GM19035 (cell line): ENCODE data around the gene GRAMD1B.

Experiments
- ATAC-seq: cut with Tn5 transposase; IDR thresholded peaks from one replicate; pipeline ENCODE4 v1.9.1; 2021; ENCODE audit not compliant: unreplicated experiment

GRAMD1B gene

DNA sequence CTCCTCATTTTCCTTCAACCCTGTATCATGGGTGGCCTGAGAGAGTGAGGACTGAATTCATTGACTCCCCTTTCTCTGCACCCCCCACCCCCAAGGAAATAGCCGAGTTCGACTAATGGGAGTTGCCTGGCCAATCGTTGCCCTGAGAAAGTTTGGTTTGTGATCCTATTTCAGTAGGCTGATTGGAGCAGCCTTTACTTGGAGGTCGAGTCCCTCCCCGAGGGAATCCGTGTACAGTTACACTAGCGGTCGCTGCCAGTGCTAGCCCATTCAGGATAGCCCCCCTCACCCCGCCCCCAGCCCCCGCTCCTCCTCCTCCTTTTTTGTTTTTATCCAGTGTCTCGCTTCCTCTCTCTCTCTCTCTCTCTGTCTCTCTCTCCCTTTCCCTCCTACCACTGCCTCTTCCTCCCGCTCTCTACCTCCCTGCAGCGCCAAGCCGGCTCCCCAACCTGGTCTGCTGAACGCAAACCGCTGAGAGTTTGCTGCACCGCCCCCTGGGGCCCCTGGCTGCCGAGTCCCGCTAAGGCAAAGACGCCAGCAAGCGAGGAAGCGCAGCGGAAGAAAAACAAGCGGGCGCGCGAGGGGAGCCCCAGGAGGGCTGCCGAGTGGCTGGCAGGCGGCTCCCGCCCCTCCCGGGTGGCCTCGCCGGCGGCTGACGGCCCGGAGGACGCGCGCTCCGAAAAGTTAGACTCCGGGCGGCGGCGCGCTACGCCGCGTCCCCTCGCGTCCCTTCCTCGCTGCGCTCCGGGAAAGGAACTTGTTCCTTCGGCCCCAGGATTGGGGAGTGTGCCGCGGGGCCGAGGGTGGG, at the start of gene GRAMD1B:
TSS of gene GRAMD1B (plus strand) at position 357 of the 808 bp plus-strand sequence. CDS start 524 bp downstream, outside the sequence.
- peak; percentile 57 for ATAC-seq

DNA sequence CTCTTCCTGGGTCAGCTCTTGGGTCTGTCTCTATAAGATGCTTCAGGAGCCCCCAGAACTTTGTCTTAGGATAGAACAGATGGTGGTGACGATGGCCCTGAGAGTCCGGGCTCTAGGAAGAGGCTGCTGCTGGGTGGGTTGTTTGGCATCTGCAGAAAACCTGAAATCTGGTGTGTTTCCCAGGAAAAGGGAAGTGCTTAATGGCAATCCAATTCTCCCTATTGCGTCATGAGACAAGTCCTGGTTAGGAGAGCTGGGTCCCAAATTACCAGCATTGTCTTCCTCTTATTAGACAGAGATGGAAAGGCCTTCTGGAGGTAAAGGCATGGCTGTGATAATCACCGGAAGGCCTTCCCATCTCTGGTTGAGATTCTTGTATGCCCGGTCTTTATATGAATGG, 48.9 kb upstream of the GRAMD1B start:
- no peak for ATAC-seq

DNA sequence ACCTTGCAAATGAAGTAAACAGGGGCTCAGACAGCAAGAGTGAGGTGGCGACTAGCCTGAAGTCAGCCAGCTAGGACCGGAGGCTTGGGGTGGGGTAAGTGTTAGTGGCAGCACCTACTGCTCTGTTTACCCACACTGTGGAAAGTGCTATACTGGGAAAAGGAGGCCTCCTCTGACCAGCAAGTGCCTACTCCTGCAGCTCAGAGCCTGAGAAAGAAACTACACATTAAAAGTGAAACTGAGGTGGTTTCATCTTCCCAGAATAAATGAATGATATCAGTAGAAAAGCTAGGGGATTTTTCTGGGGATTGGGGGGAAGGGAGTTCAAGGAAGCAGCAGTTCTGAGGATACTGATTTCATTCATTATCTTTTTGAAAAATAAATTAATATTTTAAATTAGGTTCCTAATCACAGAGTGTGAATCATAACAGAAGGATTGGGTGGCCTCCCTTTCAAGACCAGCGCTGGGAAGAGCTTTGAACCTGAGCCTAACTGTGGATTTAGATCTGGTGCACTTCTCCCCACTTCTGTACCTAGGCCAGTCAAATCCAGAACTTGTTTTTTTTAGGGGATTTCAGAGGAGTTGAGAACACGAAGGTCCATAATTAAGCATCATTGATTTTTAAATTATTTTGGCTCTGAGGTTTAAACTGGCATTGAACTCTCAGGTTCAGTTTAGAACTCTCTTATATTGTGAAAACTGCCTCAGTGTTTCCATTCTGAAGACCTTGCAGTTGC, 48.1 kb upstream of the GRAMD1B start:
- peak; percentile 74 for ATAC-seq

DNA sequence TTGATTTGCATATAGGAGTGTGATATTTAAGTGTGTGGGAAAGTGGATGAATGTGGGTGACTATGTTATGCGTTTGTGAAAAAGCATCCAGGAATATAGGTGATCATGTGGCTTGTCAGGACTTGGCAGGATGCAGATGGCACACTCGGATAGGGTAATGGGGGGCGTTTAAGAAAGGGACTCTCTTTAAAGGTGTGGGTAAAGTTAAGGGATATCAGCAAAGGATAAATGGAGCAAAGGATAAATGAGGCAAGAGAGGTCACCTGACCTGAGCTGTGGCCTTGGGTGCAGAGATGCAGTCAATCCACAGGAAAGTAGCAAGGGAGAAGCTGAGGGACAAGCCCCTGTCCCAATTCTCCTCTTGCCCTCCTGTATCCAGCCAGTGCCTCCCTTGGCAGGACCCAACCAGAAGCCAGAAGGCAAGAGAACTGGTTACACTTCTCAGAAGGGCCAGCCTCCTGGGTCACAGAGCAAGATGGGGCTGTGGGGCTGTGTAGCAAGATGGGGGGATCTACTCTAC, 47.5 kb upstream of the GRAMD1B start:
- ATAC-seq = no peak

DNA sequence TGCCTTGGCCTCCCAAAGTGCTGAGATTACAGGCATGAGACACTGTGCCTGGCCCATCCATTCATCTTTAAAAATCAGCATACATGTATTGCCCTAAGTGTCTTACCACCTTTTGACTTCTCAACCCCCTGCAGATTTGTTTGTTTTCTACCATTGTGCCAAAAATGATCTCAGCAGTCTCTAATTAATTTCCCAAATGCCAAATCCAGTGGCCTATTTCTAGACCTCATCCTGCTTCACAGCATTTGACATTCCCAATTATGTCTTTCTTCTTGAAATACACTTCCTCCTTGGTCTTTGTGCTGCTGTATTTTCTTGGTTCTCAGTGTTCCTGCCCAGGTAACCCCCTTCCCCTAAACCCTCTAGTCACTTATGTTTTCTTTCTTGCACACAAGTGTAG, 46.0 kb upstream of the GRAMD1B start:
- ATAC-seq = no peak

DNA sequence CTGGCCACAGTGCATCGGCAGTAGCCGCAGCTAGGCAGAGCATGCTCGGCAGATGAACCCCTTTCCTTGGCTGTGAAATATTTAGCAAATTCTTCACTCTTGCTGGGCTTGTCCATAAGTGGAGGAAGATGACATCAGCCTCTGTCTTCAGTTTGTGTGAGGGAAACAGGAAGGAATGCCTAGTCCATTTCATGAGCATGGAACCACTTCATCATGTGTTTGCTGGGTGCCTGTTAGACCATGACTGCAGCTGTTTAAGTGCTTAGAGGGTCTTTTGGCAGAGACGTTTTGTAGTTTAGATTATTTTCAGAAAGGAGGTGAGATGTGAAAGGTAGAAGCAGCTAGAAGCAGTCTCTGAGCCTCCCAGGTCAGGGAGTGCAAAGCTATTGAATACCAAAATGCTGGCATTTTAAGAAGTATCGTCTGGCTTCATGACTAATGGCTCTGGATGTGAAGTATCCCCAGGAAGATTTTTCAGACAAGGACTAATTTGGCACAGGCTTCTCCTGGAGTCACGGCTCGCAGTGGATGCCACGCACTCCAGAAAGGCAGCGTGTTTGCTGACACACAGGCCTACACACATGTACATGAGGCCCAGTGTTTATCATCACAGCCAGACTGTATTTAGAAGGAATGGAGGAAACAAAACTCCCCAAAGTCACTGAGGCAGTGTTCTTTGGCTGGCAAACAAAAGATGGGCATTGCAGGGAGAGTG, 43.1 kb upstream of the GRAMD1B start:
- ATAC-seq = no peak

DNA sequence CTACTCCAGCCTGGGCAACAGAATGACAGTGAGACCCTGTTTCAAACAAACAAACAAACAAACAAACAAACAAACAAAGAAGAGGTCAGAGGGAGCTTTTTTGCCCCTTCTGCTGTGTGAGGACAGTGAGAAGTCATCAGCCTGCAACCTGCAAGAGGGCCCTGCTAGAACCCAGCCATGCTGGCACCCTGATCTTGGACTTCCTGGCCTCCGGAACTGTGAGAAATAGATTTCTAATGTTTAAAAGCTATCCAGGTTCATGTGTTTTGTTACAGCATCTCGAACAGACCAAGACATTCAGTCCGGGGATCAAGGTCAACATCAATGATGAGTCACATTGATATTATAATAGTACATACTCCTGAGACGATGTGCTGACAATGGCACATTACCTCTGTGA, 41.4 kb upstream of the GRAMD1B start:
- ATAC-seq = no peak

DNA sequence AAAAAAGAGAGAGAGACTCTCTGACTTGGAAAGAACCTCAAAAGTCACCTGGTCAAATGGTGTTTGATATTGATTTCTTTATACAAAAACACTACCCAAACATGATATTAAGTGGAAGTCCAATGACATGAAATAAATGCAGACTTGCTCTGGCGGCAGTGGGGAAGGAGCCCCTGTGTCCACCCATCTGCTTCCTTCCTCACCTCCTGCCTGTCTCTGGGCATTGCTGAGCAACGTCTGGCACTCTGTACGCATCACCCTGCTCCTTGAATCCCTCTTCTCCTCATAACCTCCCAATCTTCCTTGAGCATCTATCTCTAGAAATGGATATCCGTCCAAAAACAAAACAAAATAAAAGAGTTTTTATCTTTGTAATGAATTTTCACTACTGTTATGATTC, 39.9 kb upstream of the GRAMD1B start:
- no peak for ATAC-seq

DNA sequence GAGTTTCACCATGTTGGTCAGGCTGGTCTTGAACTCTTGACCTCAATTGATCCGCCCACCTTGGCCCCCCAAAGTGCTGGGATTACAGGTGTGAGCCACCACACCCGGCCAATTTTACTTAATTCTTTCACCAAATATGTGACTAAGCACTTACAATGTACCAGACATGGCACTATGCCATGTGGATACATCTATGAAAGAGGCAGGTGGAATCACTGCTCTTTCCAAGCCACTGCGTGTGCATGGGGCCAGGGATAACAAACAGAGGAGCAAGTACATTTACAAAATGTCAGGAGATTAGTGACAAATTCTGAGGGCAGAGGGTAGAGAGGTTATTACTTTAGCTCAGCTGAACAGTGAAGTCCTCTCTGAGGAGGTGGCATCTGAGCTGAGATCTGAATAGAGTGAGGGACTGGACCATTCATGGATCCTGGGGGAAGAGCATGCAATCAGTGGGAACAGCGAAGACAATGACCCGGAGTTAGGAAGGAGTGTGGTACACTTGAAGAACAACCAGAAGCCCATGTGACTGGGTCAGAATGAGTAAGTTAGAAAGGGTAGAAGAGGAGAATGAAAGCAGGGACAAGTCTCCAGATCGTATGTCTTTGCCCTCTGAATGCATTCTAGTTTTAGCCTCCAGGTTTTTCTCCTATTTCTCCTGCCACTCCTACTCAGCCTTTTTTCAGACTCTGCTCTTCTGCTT, 38.3 kb upstream of the GRAMD1B start:
- no peak for ATAC-seq

DNA sequence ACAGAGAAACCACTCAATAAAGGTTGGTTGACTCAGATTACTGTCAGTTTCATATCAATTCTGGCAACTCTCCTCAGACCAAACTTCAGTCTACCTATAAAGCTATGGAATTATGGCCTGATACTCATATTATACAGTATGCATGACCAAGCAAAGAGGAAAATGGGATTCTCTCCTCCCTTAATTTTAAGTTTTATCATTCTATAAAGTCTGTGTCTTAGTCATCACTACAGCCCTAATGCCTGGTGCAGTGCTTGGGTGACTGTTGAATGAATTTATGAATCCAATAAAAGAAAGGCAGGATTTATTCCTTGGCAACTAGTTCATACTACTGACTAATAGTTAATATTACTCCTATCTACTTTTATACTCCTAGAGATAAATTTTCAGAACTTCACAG, 37.6 kb upstream of the GRAMD1B start:
- no peak for ATAC-seq

DNA sequence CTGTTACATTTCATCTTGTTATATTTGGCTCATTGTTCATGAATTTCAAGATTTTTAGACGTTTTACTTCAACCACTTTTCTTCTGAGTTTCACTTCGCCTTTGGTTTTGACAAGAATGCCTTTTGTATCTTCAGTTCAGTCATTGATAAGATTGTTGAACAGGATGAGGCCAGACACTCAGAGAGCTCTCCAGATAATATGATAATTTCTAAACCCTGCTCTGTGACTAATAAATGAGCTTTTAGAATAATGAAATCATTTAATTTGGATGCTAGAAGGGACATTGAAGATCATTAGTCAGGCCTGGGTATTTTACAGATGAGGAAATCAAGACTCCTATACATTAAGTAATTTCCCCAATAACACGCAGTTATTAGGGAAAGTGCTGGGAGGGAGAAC, 37.2 kb upstream of the GRAMD1B start:
- ATAC-seq = no peak

DNA sequence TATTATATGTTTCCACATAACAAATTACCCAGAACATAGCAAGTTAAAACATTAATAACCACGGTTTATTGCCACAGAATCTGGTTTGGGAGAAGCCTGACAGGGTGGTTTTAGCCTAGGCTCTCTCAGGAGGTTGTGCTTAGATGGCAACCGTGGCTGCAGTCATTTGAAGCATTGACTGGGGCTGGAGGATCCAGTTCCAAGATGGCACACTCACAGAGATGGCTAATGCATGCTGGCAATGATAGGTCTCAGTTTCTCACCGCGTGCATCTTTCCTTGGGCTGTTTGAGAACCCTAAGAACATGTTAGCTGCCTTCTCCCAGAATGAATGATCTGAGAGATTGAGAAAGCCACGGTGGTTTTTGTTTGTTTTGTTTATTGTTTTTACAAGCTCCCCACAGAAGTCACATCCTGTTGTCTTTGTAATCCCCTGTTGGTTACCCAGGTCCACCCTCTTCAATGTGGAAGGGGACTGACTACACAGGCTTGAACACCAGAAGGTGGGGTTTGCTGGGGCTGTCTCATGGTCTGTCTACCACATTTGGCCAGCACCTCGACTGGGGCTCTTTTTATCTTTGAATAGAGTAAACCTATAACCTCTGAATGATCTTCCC, 36.6 kb upstream of the GRAMD1B start:
- peak; percentile 63 for ATAC-seq

DNA sequence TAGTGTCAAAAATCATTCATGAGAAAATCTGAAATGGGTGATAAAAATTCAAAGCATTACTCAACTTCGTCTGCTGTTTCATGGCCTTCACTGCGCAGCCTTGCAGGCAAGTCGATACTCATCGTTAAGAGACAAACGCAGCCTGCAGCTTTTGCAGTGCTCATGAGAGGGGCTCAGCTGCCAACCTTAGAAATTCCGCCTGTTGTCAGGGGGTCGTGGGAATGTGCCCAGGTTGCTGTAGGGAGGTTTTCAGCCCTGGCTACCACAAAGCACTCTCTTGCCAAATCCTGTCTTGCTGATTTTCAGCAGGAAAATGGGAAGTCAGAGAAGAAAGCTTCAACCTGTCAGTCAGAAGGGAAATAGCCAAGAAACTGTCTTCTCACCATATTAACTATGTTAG, 25.4 kb upstream of the GRAMD1B start:
- ATAC-seq = no peak

DNA sequence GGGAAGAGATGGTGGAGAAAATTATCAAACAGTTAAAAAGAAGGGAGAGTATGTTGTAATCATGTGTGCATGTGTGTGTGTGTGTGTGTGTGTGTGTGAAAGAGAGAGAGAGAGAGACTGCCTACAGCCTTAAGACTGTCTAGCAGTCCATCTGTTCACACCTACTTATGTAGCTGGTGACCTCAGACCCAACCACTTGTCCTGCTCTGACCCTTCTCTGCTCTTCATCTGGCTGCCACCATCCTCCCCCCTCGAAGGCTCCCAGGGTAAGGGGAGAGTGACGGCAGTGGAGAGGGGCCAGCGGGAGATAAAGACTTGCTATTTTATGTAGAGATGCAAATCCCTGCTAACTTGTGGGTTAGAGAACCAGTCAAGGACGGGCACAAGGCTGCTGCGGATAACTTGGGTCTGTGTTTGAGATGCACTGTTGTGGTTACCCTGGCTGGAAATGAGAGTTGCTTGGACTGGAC, 24.9 kb upstream of the GRAMD1B start:
- ATAC-seq = no peak

DNA sequence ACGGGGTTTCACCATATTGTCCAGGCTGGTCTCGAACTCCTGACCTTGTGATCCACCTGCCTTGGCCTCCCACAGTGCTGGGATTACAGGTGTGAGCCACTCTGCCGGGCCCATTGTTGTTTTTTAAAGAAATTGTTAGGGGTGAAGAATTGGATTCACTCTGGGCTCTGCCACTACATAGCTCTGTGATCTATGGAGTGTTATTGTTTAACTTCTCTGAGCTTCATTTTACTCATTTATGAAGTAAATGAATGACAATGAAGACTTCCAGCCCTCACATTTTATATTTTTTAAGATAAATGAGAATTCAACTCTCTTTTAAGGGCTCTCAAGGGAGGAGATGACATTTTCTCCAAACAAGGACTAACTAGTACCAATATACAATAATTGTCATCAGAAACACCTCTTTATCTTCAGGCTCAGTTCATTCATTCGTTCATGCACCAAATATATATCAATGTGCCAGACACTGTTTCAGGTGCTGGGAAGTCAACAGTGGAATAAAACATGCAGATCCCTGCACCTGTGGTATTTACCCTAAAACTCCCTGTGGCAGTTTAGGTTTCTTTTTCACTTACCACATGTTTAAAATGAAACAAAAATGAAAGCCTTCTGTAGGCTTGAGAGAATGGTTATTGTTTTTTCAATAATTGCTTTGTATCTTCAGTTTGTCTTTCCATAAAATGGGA, 23.5 kb upstream of the GRAMD1B start:
- peak; percentile 59 for ATAC-seq

DNA sequence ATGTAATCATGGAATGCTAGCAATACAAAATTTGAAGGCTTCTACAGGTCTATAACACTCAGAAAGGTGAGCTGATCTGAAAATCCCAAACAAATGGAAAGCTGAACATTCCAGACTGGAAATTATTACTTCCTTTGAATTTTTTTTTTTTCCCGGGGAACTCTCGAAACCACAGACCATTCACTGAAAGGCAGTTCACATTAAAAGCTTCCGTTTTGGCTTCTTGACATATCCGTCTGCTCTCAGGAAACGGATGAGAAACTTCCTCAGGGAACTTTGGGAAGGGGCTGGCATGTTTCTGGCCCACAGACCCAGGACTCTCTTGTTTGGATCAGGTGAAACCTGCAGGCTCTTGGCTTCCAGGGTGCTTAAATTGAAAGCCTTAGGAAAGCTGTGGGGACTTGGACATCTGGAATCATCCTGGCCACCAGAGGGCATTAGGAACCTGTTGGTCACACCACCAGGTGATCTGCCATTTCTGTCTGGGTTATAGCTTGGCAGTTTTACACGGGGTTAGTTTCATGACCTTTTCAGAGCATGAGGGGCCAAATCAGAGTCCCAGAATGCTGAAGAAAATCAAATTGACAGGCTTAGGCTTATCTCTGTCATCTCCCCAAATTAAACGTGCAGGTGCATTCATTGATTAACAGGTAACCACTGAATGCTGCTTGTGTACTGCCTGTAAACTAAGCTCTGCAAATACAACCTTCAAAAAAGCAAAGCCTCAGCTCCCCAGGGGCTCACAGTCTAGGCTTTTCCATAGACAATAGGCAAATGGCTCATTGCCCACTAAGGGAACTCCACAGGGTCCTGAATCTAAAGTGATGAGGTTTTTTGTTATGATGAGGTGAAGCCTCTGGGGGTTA, 22.7 kb upstream of the GRAMD1B start:
- ATAC-seq = no peak

DNA sequence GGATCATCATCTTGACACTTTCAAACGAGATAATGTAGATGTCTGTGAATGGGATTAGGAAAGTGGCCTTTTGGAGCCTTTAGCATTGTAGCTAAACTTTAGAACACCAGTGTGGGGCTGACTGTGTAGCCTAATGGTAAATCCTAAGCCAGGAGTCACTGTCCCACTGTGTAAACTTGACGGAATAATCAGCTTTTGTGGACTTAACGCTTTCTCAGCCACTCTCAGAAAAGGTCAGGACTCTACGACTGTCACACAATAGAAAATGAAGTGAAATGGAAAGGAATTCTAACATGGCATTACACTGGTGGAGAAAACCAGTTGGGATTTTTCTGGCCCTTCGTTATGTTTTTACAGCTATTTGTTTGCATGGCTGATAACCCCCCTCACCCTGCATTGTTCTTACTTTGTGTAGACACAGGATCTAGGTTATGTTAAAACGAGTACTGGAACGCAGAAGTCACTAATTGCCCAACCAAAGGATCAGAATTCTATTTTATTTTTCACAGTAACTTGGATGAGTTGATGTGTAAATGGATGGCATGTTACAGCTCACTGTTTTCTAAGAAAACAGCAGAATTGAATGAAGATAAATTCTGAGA, 22.0 kb upstream of the GRAMD1B start:
- no peak for ATAC-seq
